HepG2 (cell line): ENCODE data around the gene SLC50A1. TPM values are rescaled to one million over a fixed set of nuclear protein-coding genes. Genes with fewer than 3 reads are reported as not detected.
A peak's percentile ranks its signal among the peaks of the same experiment; 100 is the strongest.

Source experiments
- ARNT ChIP-seq: fragments of 450-650 bp; IDR thresholded peaks from 2 replicates; pipeline ENCODE4 v1.6.1; 2017
- BRCA1 ChIP-seq: sonication (generic); formaldehyde crosslinking; IDR thresholded peaks from 2 replicates; pipeline ENCODE4 v1.4.0; 2020; ENCODE audit warnings: missing genetic modification reagents
- DMTF1 ChIP-seq: sonication (generic); formaldehyde crosslinking; IDR thresholded peaks from 2 replicates; pipeline ENCODE4 v1.4.0; 2020; ENCODE audit warnings: mild to moderate bottlenecking, missing genetic modification reagents
- ETV6 ChIP-seq: sonication (generic); formaldehyde crosslinking; conservative IDR thresholded peaks from 2 replicates; pipeline ENCODE4 v1.4.0; 2020; ENCODE audit warnings: missing genetic modification reagents
- HNF4A ChIP-seq: sonication (generic); formaldehyde crosslinking; IDR thresholded peaks from 2 replicates; pipeline ENCODE4 v1.4.0; 2020; ENCODE audit warnings: missing genetic modification reagents
- KIAA2018 ChIP-seq: sonication (generic); formaldehyde crosslinking; IDR thresholded peaks from 2 replicates; pipeline ENCODE4 v1.5.0; 2020; ENCODE audit warnings: mild to moderate bottlenecking, missing genetic modification reagents, borderline replicate concordance
- MBD4 ChIP-seq: IDR thresholded peaks from 2 replicates; pipeline ENCODE4 v1.6.1; 2012; ENCODE audit warnings: low read length, inconsistent platforms, borderline replicate concordance
- MEIS1 ChIP-seq: sonication (generic); formaldehyde crosslinking; IDR thresholded peaks from 2 replicates; pipeline ENCODE4 v1.9.0; 2021; ENCODE audit warnings: mild to moderate bottlenecking, missing genetic modification reagents, moderate library complexity, borderline replicate concordance
- POGZ ChIP-seq: sonication (generic); formaldehyde crosslinking; IDR thresholded peaks from 2 replicates; pipeline ENCODE4 v1.4.0; 2020; ENCODE audit warnings: mild to moderate bottlenecking, missing genetic modification reagents
- TAF1 ChIP-seq: sonication (generic); formaldehyde crosslinking; IDR thresholded peaks from 2 replicates; pipeline ENCODE4 v1.4.0; 2020; ENCODE audit warnings: missing genetic modification reagents
- TMF1 ChIP-seq: sonication (generic); formaldehyde crosslinking; IDR thresholded peaks from 2 replicates; pipeline ENCODE4 v1.8.1; 2022; ENCODE audit warnings: low read depth, missing genetic modification reagents
- XRCC5 ChIP-seq: fragments of 200-400 bp; formaldehyde crosslinking; optimal IDR thresholded peaks from 2 replicates; pipeline ENCODE3; 2017; ENCODE audit warnings: mild to moderate bottlenecking, low read length
- ZC3H4 ChIP-seq: sonication (generic); formaldehyde crosslinking; IDR thresholded peaks from 2 replicates; pipeline ENCODE4 v1.4.0; 2020; ENCODE audit warnings: missing genetic modification reagents, borderline replicate concordance
- ZNF136 ChIP-seq: sonication (generic); formaldehyde crosslinking; IDR thresholded peaks from 2 replicates; pipeline ENCODE4 v1.8.1; 2022; ENCODE audit warnings: low read depth, mild to moderate bottlenecking, moderate library complexity, missing genetic modification reagents
- ZNF569 ChIP-seq: sonication (generic); formaldehyde crosslinking; IDR thresholded peaks from 2 replicates; pipeline ENCODE4 v1.5.0; 2020; ENCODE audit warnings: mild to moderate bottlenecking, missing genetic modification reagents, moderate library complexity, borderline replicate concordance
- ZNF766 ChIP-seq: sonication (generic); formaldehyde crosslinking; IDR thresholded peaks from 2 replicates; pipeline ENCODE4 v1.5.0; 2020; ENCODE audit warnings: missing genetic modification reagents, borderline replicate concordance
- ZNF790 ChIP-seq: sonication (generic); formaldehyde crosslinking; IDR thresholded peaks from 2 replicates; pipeline ENCODE4 v1.8.0; 2022; ENCODE audit warnings: missing genetic modification reagents, mild to moderate bottlenecking, borderline replicate concordance
- polyA plus RNA-seq, 8 experiments: library from polyadenylated mRNA; depleted of rRNA in 3 of 8; stranded (reverse) in 7 of 8; unstranded in 1 of 8; fragments of >200 nt; fragmentation: Illumina TruSeq in 4 of 8; extraction: Trizol in 4 of 8; gene quantifications; 2 replicates each; pipeline versions ENCODE4 v1.2.1 to v1.2.3, GENCODE V29; 2011 to 2016; ENCODE audit warnings: low read depth in 4 of 8, missing spikeins in 1 of 8, mixed read lengths in 1 of 8; ENCODE audit not compliant: insufficient read depth in 1 of 8
- total RNA-seq, 5 experiments: library from RNA; depleted of rRNA; stranded (reverse); fragments of >200 nt; fragmentation: Illumina TruSeq; extraction: Trizol; gene quantifications; 2 replicates each; pipeline ENCODE4 v1.2.3, GENCODE V29; 2016; ENCODE audit warnings: low read depth in 1 of 5
- TF ChIP-seq, protein P1 (sequence below): sonication (generic); formaldehyde crosslinking; IDR thresholded peaks from 2 replicates; pipeline ENCODE4 v1.4.0; 2020; ENCODE audit warnings: missing genetic modification reagents

The SLC50A1 gene
- total and polyA plus RNA-seq, 2 of the 13 experiments (the other 11 are each of a cell fraction or from before 2014, with no cell fraction given), result 22.5 to 46.8 TPM

GRCh38 chr1:155125946-155126555 is 9.6 kb upstream of the SLC50A1 start (continued):
- TF ChIP-seq POGZ (CRISPR knock-in tag), result peak; percentile 84
- TF ChIP-seq ARNT, result no peak
- TF ChIP-seq ZC3H4 (CRISPR knock-in tag), result peak; percentile 82
- no peak for TF ChIP-seq MBD4
- TF ChIP-seq BRCA1 (CRISPR knock-in tag), result peak; percentile 20; the same call in 1 of the 2 replicates
- no peak for TF ChIP-seq KIAA2018 (CRISPR knock-in tag)
- TF ChIP-seq XRCC5, result peak; percentile 56
- 0 out of 2 replicates have a peak, but pooled peaks have one; percentile 52 for TF ChIP-seq ZNF766 (CRISPR knock-in tag)
- no peak for TF ChIP-seq ZNF569 (CRISPR knock-in tag)
- TF ChIP-seq TMF1 (CRISPR knock-in tag), result peak; percentile 94
- TF ChIP-seq DMTF1 (CRISPR knock-in tag), result no peak
- TF ChIP-seq HNF4A (CRISPR knock-in tag), result peak; percentile 95
- TF ChIP-seq TAF1 (CRISPR knock-in tag), result peak; percentile 57; the same call in 1 of the 2 replicates
- peak; percentile 95 for TF ChIP-seq ZNF136 (CRISPR knock-in tag)
- TF ChIP-seq ETV6 (CRISPR knock-in tag), result peak; percentile 91
- TF ChIP-seq, protein P1, sequence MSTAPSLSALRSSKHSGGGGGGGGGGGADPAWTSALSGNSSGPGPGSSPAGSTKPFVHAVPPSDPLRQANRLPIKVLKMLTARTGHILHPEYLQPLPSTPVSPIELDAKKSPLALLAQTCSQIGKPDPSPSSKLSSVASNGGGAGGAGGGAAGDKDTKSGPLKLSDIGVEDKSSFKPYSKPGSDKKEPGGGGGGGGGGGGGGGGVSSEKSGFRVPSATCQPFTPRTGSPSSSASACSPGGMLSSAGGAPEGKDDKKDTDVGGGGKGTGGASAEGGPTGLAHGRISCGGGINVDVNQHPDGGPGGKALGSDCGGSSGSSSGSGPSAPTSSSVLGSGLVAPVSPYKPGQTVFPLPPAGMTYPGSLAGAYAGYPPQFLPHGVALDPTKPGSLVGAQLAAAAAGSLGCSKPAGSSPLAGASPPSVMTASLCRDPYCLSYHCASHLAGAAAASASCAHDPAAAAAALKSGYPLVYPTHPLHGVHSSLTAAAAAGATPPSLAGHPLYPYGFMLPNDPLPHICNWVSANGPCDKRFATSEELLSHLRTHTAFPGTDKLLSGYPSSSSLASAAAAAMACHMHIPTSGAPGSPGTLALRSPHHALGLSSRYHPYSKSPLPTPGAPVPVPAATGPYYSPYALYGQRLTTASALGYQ (CRISPR knock-in tag), result peak; percentile 97
- TF ChIP-seq MEIS1 (CRISPR knock-in tag), result peak; percentile 82; the same call in 1 of the 2 replicates
- peak; percentile 86; the same call in 1 of the 2 replicates for TF ChIP-seq ZNF790 (CRISPR knock-in tag)
